Prostate gland (tissue), 2 donors: ENCODE measurements around the gene RPTOR. TPM values are rescaled to one million over a fixed set of nuclear protein-coding genes. Genes with fewer than 3 reads are reported as not detected.

Source experiments
- DNase-seq: peaks from one replicate; pipeline ENCODE4 v3.0.0-alpha.2; 2019; ENCODE audit warnings: low spot score
- H3K27ac ChIP-seq, 2 donors: fragments of 200-600 bp; sonication (generic); 2 replicates each; pipeline ENCODE4 v1.5.1; 2017 to 2019
- H3K27me3 ChIP-seq: fragments of 200-600 bp; sonication (generic); replicated peaks from 2 replicates; pipeline ENCODE4 v1.5.1; 2019; ENCODE audit not compliant: insufficient read depth
- H3K36me3 ChIP-seq, 2 donors: fragments of 200-600 bp; sonication (generic); 1 replicate in 1 of 2; 2 replicates in 1 of 2; pipeline versions ENCODE4 v1.5.1 to v1.8.1; 2017 to 2019
- H3K4me1 ChIP-seq: fragments of 200-600 bp; sonication (generic); replicated peaks from 2 replicates; pipeline ENCODE4 v1.5.1; 2019
- H3K4me3 ChIP-seq, 2 donors: fragments of 200-600 bp; sonication (generic); 2 replicates each; pipeline ENCODE4 v1.5.1; 2017 to 2019
- H3K9me3 ChIP-seq: fragments of 200-600 bp; sonication (generic); 2 replicates; pipeline ENCODE4 v1.5.1; 2017
- POLR2A ChIP-seq: fragments of 450-650 bp; IDR thresholded peaks from one replicate; pipeline ENCODE4 v1.6.1; 2016; ENCODE audit warnings: antibody characterized with exemption, mild to moderate bottlenecking
- POLR2AphosphoS5 ChIP-seq: sonication (generic); formaldehyde crosslinking; IDR thresholded peaks from one replicate; pipeline ENCODE4 v1.6.1; 2017; ENCODE audit warnings: antibody characterized with exemption
- WGBS: methylation state at CpG from one replicate; pipeline ENCODE4 v1.1.5; 2018; 5-methylcytosine and 5-hydroxymethylcytosine counted together
- intact Hi-C: fragments of 100-400 bp; cut with DNase I; formaldehyde crosslinking; loops from one replicate; pipeline ENCODE4 v1.14.2; 2022
- total RNA-seq, 2 donors: library from RNA; depleted of rRNA; stranded (reverse); fragments of >200 nt; gene quantifications; one replicate each; pipeline ENCODE4 v1.1.0, GENCODE V29; 2016
- TF ChIP-seq, protein P1 (sequence below), 4 experiments: fragments of 200-600 bp in 2 of 4; fragments of 450-650 bp in 2 of 4; sonication (generic) in 2 of 4; IDR thresholded peaks; 1 replicate in 3 of 4; 2 replicates in 1 of 4; pipeline ENCODE4 v1.5.1; 2016 to 2019; ENCODE audit warnings: antibody characterized with exemption in 4 of 4, mild to moderate bottlenecking in 2 of 4, moderate library complexity in 2 of 4

The RPTOR gene
- total RNA-seq, 2 donors from 2014 or later, result 30.3 to 62.5 TPM

DNA sequence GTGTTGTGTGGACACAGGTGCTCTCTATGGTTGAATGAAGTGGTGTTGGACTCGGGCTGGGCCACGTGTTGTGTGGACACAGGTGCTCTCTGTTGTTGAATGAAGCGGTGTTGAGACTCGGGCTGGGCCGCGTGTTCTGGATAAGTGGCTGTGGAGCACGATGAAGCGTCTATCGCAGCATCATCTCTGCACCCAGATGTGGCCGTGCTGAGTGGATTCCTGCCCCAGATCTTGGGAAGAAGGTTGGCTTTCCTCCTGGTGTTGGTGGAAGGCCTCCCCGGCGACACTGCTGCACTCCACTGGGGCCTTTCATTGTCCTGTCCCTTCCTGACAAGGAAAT lies 69.1 kb downstream of the RPTOR start:
- Histone ChIP-seq H3K36me3 (no peaks in the 10 kb centered on the region), H3K4me3 (no peak overlapping the region), H3K4me1 (no peaks in the 10 kb centered on the region), H3K27me3 (no peaks in the 10 kb centered on the region), H3K27ac (no peak overlapping the region), H3K9me3 (no peaks in the 10 kb centered on the region)
- no peak for TF ChIP-seq POLR2AphosphoS5
- no peak for TF ChIP-seq POLR2A
- TF ChIP-seq, protein P1, sequence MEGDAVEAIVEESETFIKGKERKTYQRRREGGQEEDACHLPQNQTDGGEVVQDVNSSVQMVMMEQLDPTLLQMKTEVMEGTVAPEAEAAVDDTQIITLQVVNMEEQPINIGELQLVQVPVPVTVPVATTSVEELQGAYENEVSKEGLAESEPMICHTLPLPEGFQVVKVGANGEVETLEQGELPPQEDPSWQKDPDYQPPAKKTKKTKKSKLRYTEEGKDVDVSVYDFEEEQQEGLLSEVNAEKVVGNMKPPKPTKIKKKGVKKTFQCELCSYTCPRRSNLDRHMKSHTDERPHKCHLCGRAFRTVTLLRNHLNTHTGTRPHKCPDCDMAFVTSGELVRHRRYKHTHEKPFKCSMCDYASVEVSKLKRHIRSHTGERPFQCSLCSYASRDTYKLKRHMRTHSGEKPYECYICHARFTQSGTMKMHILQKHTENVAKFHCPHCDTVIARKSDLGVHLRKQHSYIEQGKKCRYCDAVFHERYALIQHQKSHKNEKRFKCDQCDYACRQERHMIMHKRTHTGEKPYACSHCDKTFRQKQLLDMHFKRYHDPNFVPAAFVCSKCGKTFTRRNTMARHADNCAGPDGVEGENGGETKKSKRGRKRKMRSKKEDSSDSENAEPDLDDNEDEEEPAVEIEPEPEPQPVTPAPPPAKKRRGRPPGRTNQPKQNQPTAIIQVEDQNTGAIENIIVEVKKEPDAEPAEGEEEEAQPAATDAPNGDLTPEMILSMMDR (IDR thresholded peaks at IDR 0.05), result no peak
- DNase-seq, result no peak
- 88% methylated on average over 12 of the region's 12 CpGs for WGBS
- intact Hi-C loops, result no loop called here

GRCh38 chr17:80614332-80615047 lies 69.9 kb downstream of the RPTOR start:
- H3K4me1 ChIP-seq, result no peaks in the 10 kb centered on the region
- intact Hi-C loops, result no loop called here
- WGBS, result 88% methylated on average over 12 of the region's 12 CpGs
- H3K9me3 ChIP-seq, result no peaks in the 10 kb centered on the region
- H3K27me3 ChIP-seq, result no peaks in the 10 kb centered on the region
- no peak for DNase-seq
- TF ChIP-seq, protein P1 (IDR thresholded peaks at IDR 0.05), result no peak
- TF ChIP-seq POLR2AphosphoS5, result no peak
- H3K4me3 ChIP-seq, result no peak overlapping the region
- no peak overlapping the region for H3K27ac ChIP-seq
- H3K36me3 ChIP-seq, result no peaks in the 10 kb centered on the region

- Histone ChIP-seq H3K36me3 (no peaks in the 10 kb centered on the region), H3K4me1 (no peaks in the 10 kb centered on the region), H3K4me3 (no peak overlapping the region), H3K27ac (no peak overlapping the region), H3K9me3 (no peaks in the 10 kb centered on the region), H3K27me3 (no peaks in the 10 kb centered on the region)
- WGBS, result 90% methylated on average over 4 of the region's 4 CpGs
- TF ChIP-seq POLR2A, result no peak
- TF ChIP-seq POLR2AphosphoS5, result no peak
- TF ChIP-seq, protein P1 (IDR thresholded peaks at IDR 0.05), result no peak
- intact Hi-C loops, result no loop called here
- DNase-seq, result no peak
Measured at GRCh38 chr17:80615376-80615775, 70.7 kb downstream of the RPTOR start.

DNA sequence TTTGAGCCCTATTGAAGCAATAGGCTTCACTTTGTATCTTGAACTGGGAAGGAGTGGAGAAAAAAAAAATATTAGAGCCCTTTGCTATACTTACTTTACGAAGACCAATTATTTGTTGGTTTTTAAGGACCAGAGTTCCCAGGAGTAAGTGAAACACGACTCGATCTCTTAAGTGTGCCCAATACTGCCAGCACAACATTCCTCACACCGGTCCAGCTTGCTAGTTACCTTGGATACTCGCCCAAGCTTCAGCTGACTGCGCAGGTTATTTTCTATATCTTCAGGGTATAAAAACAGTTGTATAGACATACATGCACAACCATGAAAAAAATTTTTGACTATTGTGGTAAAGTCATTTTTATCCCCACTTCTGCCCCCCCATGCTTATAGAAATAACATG lies 72.1 kb downstream of the RPTOR start:
- no peak for DNase-seq
- TF ChIP-seq POLR2A (no peak), POLR2AphosphoS5 (no peak)
- TF ChIP-seq, protein P1 (IDR thresholded peaks at IDR 0.05), result no peak
- H3K27me3 ChIP-seq, result no peaks in the 10 kb centered on the region
- intact Hi-C loops, result no loop called here
- H3K4me1 ChIP-seq, result no peaks in the 10 kb centered on the region
- no peak overlapping the region for H3K4me3 ChIP-seq
- H3K27ac ChIP-seq, result no peak overlapping the region
- 69% methylated on average over 6 of the region's 6 CpGs for WGBS
- H3K36me3 ChIP-seq, result no peaks in the 10 kb centered on the region
- no peaks in the 10 kb centered on the region for H3K9me3 ChIP-seq

DNA sequence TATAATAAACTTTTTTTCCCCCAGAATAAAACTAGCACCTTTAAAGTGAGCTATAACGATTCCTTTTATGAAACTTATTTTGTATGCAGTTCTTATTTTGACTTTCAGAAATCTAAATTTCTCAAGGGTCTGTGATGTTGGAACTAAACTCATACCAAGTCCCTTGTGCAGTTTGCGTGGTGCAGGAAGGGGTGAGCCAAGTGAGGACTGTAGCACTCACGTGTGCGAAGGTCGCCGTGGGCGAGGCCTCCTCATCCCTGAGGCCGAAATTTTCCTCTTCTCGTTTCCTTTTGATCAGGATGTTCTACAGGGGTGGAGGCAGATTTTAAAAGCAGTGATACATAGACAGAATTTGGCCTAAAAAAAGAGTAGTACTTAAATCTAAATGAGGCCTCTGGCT lies 73.7 kb downstream of the RPTOR start:
- Histone ChIP-seq H3K27ac (no peak overlapping the region), H3K27me3 (no peaks in the 10 kb centered on the region), H3K9me3 (no peaks in the 10 kb centered on the region), H3K36me3 (no peaks in the 10 kb centered on the region), H3K4me1 (no peaks in the 10 kb centered on the region), H3K4me3 (no peak overlapping the region)
- TF ChIP-seq POLR2AphosphoS5 (no peak), POLR2A (no peak)
- TF ChIP-seq, protein P1 (IDR thresholded peaks at IDR 0.05), result no peak
- intact Hi-C loops, result no loop called here
- WGBS, result 94% methylated on average over 9 of the region's 9 CpGs
- no peak for DNase-seq
